PC-3 (cell line): ENCODE measurements around the gene PPP4R1.

Experiments used
- EZH2 ChIP-seq: fragments of 300-600 bp; sonication (generic); IDR thresholded peaks from one replicate; pipeline ENCODE4 v1.6.1; 2017; ENCODE audit warnings: antibody characterized with exemption, mild to moderate bottlenecking, low read length; ENCODE audit not compliant: unreplicated experiment
- EZH2phosphoT487 ChIP-seq: fragments of 300-600 bp; sonication (generic); IDR thresholded peaks from 2 replicates; pipeline ENCODE4 v1.6.1; 2018; ENCODE audit warnings: mild to moderate bottlenecking, antibody characterized with exemption, low read length, borderline replicate concordance

DNA sequence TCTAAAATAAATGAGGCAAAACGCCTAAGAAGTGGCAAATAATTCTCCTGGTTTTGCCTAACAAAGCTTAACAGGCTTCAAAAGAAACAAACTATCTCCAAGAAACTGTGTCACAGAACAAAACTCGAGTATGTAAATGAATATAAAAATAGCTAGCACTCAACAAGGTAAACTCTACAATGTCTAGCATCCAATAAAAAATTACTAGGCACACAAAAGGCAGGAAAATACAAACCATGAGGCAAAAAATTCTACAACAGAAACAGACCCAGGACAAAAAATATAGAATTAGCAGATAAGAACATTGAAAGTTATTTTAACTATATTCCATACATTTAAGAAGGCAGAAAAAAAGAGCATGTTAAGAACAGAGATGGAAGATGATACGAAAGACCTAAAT lies 16.8 kb downstream of the PPP4R1 start:
- TF ChIP-seq EZH2phosphoT487 (no peak), EZH2 (no peak)
